Stimulated activated CD4-positive, alpha-beta T cell treated with anti-CD3 and anti-CD28 coated beads, TNF-alpha, amount 100 ng/mL, for 24 hours (primary cell): Measurements from ENCODE around the gene CIAPIN1.
"Not testable (repeated sequence)": the region's sequence is repeated elsewhere in the genome, so short reads cannot be mapped to it uniquely, and the experiment has no call there.

Source experiments
- DNase-seq, 3 experiments: peaks; one replicate each; pipeline ENCODE4 v3.0.0-alpha.2; 2020; ENCODE audit warnings: low read depth in 3 of 3

CIAPIN1 gene

GRCh38 chr16:57440551-57440950 lies 6.6 kb downstream of the CIAPIN1 start:
- not testable (repeated sequence) for DNase-seq

GRCh38 chr16:57439947-57440346 lies 7.2 kb downstream of the CIAPIN1 start:
- not testable (repeated sequence) for DNase-seq

GRCh38 chr16:57435838-57436237 lies 11.3 kb downstream of the CIAPIN1 start:
- DNase-seq, result no peak

- DNase-seq, result no peak
Measured at GRCh38 chr16:57434003-57434402, 13.2 kb downstream of the CIAPIN1 start.

GRCh38 chr16:57432989-57433388 lies 14.2 kb downstream of the CIAPIN1 start:
- no peak for DNase-seq

- no peak for DNase-seq
Measured at GRCh38 chr16:57432505-57432904, 14.7 kb downstream of the CIAPIN1 start.

GRCh38 chr16:57430955-57431354 lies 16.2 kb downstream of the CIAPIN1 start:
- DNase-seq, result no peak

GRCh38 chr16:57427824-57428223 lies 19.4 kb downstream of the CIAPIN1 start:
- no peak for DNase-seq

- DNase-seq, result no peak
Measured at GRCh38 chr16:57427307-57427706, 19.9 kb downstream of the CIAPIN1 start.

GRCh38 chr16:57426356-57426755 lies 20.8 kb downstream of the CIAPIN1 start:
- DNase-seq, result no peak

GRCh38 chr16:57424583-57424982 lies 22.6 kb downstream of the CIAPIN1 start:
- DNase-seq, result no peak

- DNase-seq, result no peak
Measured at GRCh38 chr16:57423152-57423551, 24.0 kb downstream of the CIAPIN1 start.

- DNase-seq, result no peak
Measured at GRCh38 chr16:57422026-57422944, 24.9 kb downstream of the CIAPIN1 start.

- DNase-seq, result no peak
Measured at GRCh38 chr16:57419506-57419905, 27.7 kb downstream of the CIAPIN1 start.

GRCh38 chr16:57416084-57416483 lies 31.1 kb downstream of the CIAPIN1 start:
- no peak for DNase-seq

GRCh38 chr16:57413733-57414132 lies 33.5 kb downstream of the CIAPIN1 start:
- no peak for DNase-seq

- no peak for DNase-seq
Measured at GRCh38 chr16:57413301-57413730, 33.9 kb downstream of the CIAPIN1 start.

GRCh38 chr16:57412584-57412983 lies 34.6 kb downstream of the CIAPIN1 start:
- DNase-seq, result no peak

- DNase-seq, result no peak
Measured at GRCh38 chr16:57411362-57411976, 35.7 kb downstream of the CIAPIN1 start.

- DNase-seq, result no peak
Measured at GRCh38 chr16:57409870-57410587, 37.2 kb downstream of the CIAPIN1 start.

GRCh38 chr16:57409065-57409464 lies 38.1 kb downstream of the CIAPIN1 start:
- DNase-seq, result no peak
